Measurements from ENCODE around the gene PAFAH1B1.

DNA sequence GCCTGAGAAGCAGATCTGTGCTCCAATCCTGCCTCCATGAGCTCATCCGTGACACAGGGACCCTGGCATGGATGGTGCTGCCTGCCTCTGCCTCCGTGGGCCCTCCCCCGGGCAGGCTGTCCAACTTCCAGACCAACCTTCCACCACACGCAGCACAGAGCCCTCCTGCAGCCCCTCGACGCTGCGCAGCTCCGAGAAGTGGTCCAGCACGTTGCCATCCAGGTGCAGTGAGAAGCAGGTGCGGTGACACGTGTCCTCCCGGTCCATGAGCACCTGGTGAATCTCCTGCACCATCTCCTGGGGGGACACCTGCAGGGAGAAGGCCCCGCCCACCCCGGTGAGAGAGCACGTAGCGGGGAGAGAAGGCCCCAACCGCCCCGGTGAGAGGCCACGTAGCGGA is 109.7 kb downstream of the PAFAH1B1 start:
- no peak for TF ChIP-seq CTCF (IDR thresholded peaks at IDR 0.05)
- no peak for TF ChIP-seq POLR2A (IDR thresholded peaks at IDR 0.05)
